HEK293 (cell line): ENCODE data around the gene NECTIN1.

Source experiments
- CTCF ChIA-PET: fragments of 350-600 bp; formaldehyde crosslinking; extraction: SDS; loops from one replicate; lab custom pipeline; 2021; ENCODE audit warnings: antibody characterized with exemption; lab: Yijun Ruan, JAX
- POLR2A ChIA-PET: fragments of 300-600 bp; formaldehyde crosslinking; extraction: SDS; loops from one replicate; lab custom pipeline; 2020; ENCODE audit warnings: antibody characterized with exemption, inconsistent platforms; lab: Yijun Ruan, JAX
- H3K27ac ChIP-seq: fragments of 200-500 bp; sonication (Bioruptor generic); 2 replicates; pipeline ENCODE4 v1.5.1; 2014; ENCODE audit warnings: low read depth, low read length, control low read depth, inconsistent platforms; ENCODE audit errors: extremely low read depth
- H3K36me3 ChIP-seq, 2 experiments: fragments of 200-500 bp in 1 of 2; sonication (Bioruptor generic) in 1 of 2; 1 replicate in 1 of 2; 2 replicates in 1 of 2; pipeline ENCODE4 v1.5.1; 2014 to 2017; ENCODE audit warnings: inconsistent platforms in 2 of 2, low read length in 2 of 2; ENCODE audit not compliant: control insufficient read depth in 2 of 2, insufficient read depth in 1 of 2
- H3K4me1 ChIP-seq: fragments of 200-500 bp; sonication (Bioruptor generic); 2 replicates; pipeline ENCODE4 v1.5.1; 2014; ENCODE audit warnings: mild to moderate bottlenecking, low read length, inconsistent platforms; ENCODE audit not compliant: control insufficient read depth, insufficient read depth
- H3K4me3 ChIP-seq: 2 replicates; pipeline ENCODE4 v1.5.1; 2011; ENCODE audit warnings: low read depth, mild to moderate bottlenecking, control low read depth, low read length, moderate library complexity
- H3K9me3 ChIP-seq: fragments of 200-500 bp; sonication (Bioruptor generic); 2 replicates; pipeline ENCODE4 v1.5.1; 2014; ENCODE audit warnings: low read depth, low read length, inconsistent platforms; ENCODE audit not compliant: control insufficient read depth, insufficient read depth
- EGR2 ChIP-seq: fragments of 450-650 bp; formaldehyde crosslinking; IDR thresholded peaks from 2 replicates; pipeline ENCODE4 v1.5.1; 2016; ENCODE audit warnings: low read depth, missing biosample characterization, missing genetic modification characterization
- IKZF3 ChIP-seq: fragments of 450-650 bp; IDR thresholded peaks from 2 replicates; pipeline ENCODE4 v1.5.0; 2018; ENCODE audit warnings: missing biosample characterization, mild to moderate bottlenecking, missing genetic modification characterization, moderate library complexity
- PRDM4 ChIP-seq: fragments of 450-650 bp; formaldehyde crosslinking; IDR thresholded peaks from 2 replicates; pipeline ENCODE4 v1.5.1; 2017; ENCODE audit warnings: missing biosample characterization, missing genetic modification characterization
- REPIN1 ChIP-seq: fragments of 450-650 bp; formaldehyde crosslinking; IDR thresholded peaks from 2 replicates; pipeline ENCODE4 v1.5.1; 2017; ENCODE audit warnings: missing biosample characterization, missing genetic modification characterization, low read depth
- ZFHX2 ChIP-seq: fragments of 450-650 bp; formaldehyde crosslinking; conservative IDR thresholded peaks from 2 replicates; pipeline ENCODE4 v1.5.1; 2016; ENCODE audit warnings: missing biosample characterization, missing genetic modification characterization
- ZNF114 ChIP-seq: fragments of 450-650 bp; formaldehyde crosslinking; IDR thresholded peaks from 2 replicates; pipeline ENCODE4 v1.5.0; 2017; ENCODE audit warnings: missing biosample characterization, missing genetic modification characterization
- ZNF133 ChIP-seq: fragments of 450-650 bp; formaldehyde crosslinking; IDR thresholded peaks from 2 replicates; pipeline ENCODE4 v1.5.1; 2016; ENCODE audit warnings: missing biosample characterization, missing genetic modification characterization
- ZNF157 ChIP-seq: fragments of 450-650 bp; formaldehyde crosslinking; IDR thresholded peaks from 2 replicates; pipeline ENCODE4 v1.5.1; 2016; ENCODE audit warnings: missing biosample characterization, missing genetic modification characterization
- ZNF202 ChIP-seq: fragments of 450-650 bp; formaldehyde crosslinking; IDR thresholded peaks from 2 replicates; pipeline ENCODE4 v1.5.1; 2016; ENCODE audit warnings: missing biosample characterization, missing genetic modification characterization, borderline replicate concordance
- ZNF214 ChIP-seq: fragments of 450-650 bp; formaldehyde crosslinking; IDR thresholded peaks from 2 replicates; pipeline ENCODE4 v1.5.1; 2017; ENCODE audit warnings: missing biosample characterization, mild to moderate bottlenecking, missing genetic modification characterization, borderline replicate concordance
- ZNF221 ChIP-seq: fragments of 450-650 bp; formaldehyde crosslinking; IDR thresholded peaks from 2 replicates; pipeline ENCODE4 v1.5.1; 2017; ENCODE audit warnings: missing biosample characterization, missing genetic modification characterization, borderline replicate concordance
- ZNF292 ChIP-seq: fragments of 450-650 bp; formaldehyde crosslinking; IDR thresholded peaks from 2 replicates; pipeline ENCODE4 v1.5.1; 2016; ENCODE audit warnings: low read depth, missing biosample characterization, missing genetic modification characterization, borderline replicate concordance
- ZNF335 ChIP-seq: fragments of 450-650 bp; formaldehyde crosslinking; conservative IDR thresholded peaks from 2 replicates; pipeline ENCODE4 v1.5.1; 2016; ENCODE audit warnings: missing biosample characterization, missing genetic modification characterization
- ZNF354C ChIP-seq: fragments of 450-650 bp; formaldehyde crosslinking; IDR thresholded peaks from 2 replicates; pipeline ENCODE4 v1.5.1; 2016; ENCODE audit warnings: missing biosample characterization, missing genetic modification characterization, low read depth, borderline replicate concordance
- ZNF362 ChIP-seq: fragments of 450-650 bp; formaldehyde crosslinking; IDR thresholded peaks from 2 replicates; pipeline ENCODE4 v1.5.1; 2016; ENCODE audit warnings: missing biosample characterization, missing genetic modification characterization
- ZNF37A ChIP-seq: fragments of 450-650 bp; IDR thresholded peaks from 2 replicates; pipeline ENCODE4 v1.5.1; 2018; ENCODE audit warnings: missing biosample characterization, missing genetic modification characterization
- ZNF423 ChIP-seq: fragments of 450-650 bp; formaldehyde crosslinking; IDR thresholded peaks from 2 replicates; pipeline ENCODE4 v1.5.1; 2016; ENCODE audit warnings: missing biosample characterization, missing genetic modification characterization
- ZNF518A ChIP-seq: fragments of 450-650 bp; formaldehyde crosslinking; conservative IDR thresholded peaks from 2 replicates; pipeline ENCODE4 v1.5.1; 2016; ENCODE audit warnings: low read depth, missing biosample characterization, missing genetic modification characterization
- ZNF530 ChIP-seq: fragments of 450-650 bp; formaldehyde crosslinking; IDR thresholded peaks from 2 replicates; pipeline ENCODE4 v1.5.1; 2016; ENCODE audit warnings: low read depth, missing biosample characterization, missing genetic modification characterization
- ZNF610 ChIP-seq: fragments of 450-650 bp; formaldehyde crosslinking; IDR thresholded peaks from 2 replicates; pipeline ENCODE4 v1.5.1; 2016; ENCODE audit warnings: missing biosample characterization, missing genetic modification characterization, borderline replicate concordance
- ZNF621 ChIP-seq: fragments of 450-650 bp; formaldehyde crosslinking; IDR thresholded peaks from 2 replicates; pipeline ENCODE4 v1.5.1; 2017; ENCODE audit warnings: missing biosample characterization, missing genetic modification characterization
- ZNF776 ChIP-seq: fragments of 450-650 bp; formaldehyde crosslinking; IDR thresholded peaks from 2 replicates; pipeline ENCODE4 v1.5.0; 2017; ENCODE audit warnings: missing biosample characterization, missing genetic modification characterization, borderline replicate concordance

The NECTIN1 gene

GRCh38 chr11:119619665-119620064 lies 109.3 kb downstream of the NECTIN1 start:
- Histone ChIP-seq H3K9me3 (no peaks in the 10 kb centered on the region), H3K4me3 (no peak overlapping the region), H3K27ac (no peak overlapping the region), H3K36me3 (no peaks in the 10 kb centered on the region), H3K4me1 (no peaks in the 10 kb centered on the region)
- CTCF ChIA-PET = interaction anchor here (1.1 kb wide), 1 partner anchor 10 kb away, joined by 3 read pairs; no protein-coding TSS in a partner anchor
- POLR2A ChIA-PET = no interaction called here
- no peak for TF ChIP-seq ZNF621 (tag by site-specific recombination)
- no peak for TF ChIP-seq ZNF530 (tag by site-specific recombination)

GRCh38 chr11:119618208-119618909 lies 110.6 kb downstream of the NECTIN1 start:
- Histone ChIP-seq H3K27ac (no peak overlapping the region), H3K4me1 (no peaks in the 10 kb centered on the region), H3K4me3 (no peak overlapping the region), H3K9me3 (no peaks in the 10 kb centered on the region)
- TF ChIP-seq IKZF3 (tag by site-specific recombination) = no peak
- no peak for TF ChIP-seq ZNF157 (tag by site-specific recombination)
- TF ChIP-seq, all 188 proteins: peak for 0
- ChIA-PET POLR2A (no interaction called here), CTCF (interaction anchor here (1.5 kb wide), 1 partner anchor 84 kb away, joined by 9 read pairs; no protein-coding TSS in a partner anchor)
- no peaks in the 10 kb centered on the region for H3K36me3 ChIP-seq

- Histone ChIP-seq H3K27ac (no peak overlapping the region), H3K4me3 (no peak overlapping the region), H3K9me3 (no peaks in the 10 kb centered on the region), H3K4me1 (no peaks in the 10 kb centered on the region), H3K36me3 (no peaks in the 10 kb centered on the region)
- POLR2A ChIA-PET = no interaction called here
- CTCF ChIA-PET = interaction anchor here (1.5 kb wide), 1 partner anchor 83 kb away, joined by 9 read pairs; no protein-coding TSS in a partner anchor
- TF ChIP-seq ZNF362 = no peak
- no peak for TF ChIP-seq ZNF518A
- no peak for TF ChIP-seq ZNF292
- peak; percentile 72 for TF ChIP-seq ZFHX2 (tag by site-specific recombination)
- TF ChIP-seq PRDM4 = no peak
- no peak for TF ChIP-seq ZNF354C (tag by site-specific recombination)
- TF ChIP-seq REPIN1 = no peak
- no peak for TF ChIP-seq ZNF776
- TF ChIP-seq ZNF423 = no peak
- TF ChIP-seq ZNF202 (tag by site-specific recombination) = no peak
- no peak for TF ChIP-seq ZNF610 (tag by site-specific recombination)
- TF ChIP-seq ZNF214 (tag by site-specific recombination) = no peak
- peak; percentile 81 for TF ChIP-seq EGR2 (tag by site-specific recombination)
- no peak for TF ChIP-seq ZNF221 (tag by site-specific recombination)
- no peak for TF ChIP-seq ZNF335 (tag by site-specific recombination)
- TF ChIP-seq ZNF133 (tag by site-specific recombination) = no peak
- no peak for TF ChIP-seq ZNF114 (tag by site-specific recombination)
- TF ChIP-seq ZNF37A (tag by site-specific recombination) = no peak
Measured at GRCh38 chr11:119617340-119617713, 111.7 kb downstream of the NECTIN1 start.
